HG03432 (cell line): ENCODE data around the gene MDH1B.
A peak's percentile ranks its signal among the peaks of the same experiment; 100 is the strongest.

ENCODE experiments used
- ATAC-seq: cut with Tn5 transposase; IDR thresholded peaks from one replicate; pipeline ENCODE4 v1.9.1; 2021; ENCODE audit warnings: mild to moderate bottlenecking, moderate library complexity; ENCODE audit not compliant: unreplicated experiment

Gene MDH1B

DNA sequence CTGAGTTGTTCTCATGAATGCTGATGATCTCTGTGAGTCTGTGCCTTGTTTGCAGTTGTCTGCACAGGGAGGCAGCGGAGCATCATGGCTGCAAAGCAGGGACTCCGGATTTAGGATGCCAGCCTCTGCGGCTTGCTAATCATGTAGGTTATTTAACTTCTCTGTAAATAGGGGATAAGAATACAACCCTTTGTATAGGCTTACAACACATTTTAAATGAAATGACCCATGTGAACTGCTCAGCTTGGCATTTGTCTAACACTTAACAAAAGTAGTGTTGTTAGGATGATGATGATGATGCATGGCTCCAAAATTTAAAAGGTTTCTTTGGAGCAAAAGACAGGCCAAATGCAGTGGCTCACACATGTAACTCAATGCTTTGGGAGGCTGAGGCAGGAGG, 66.3 kb downstream of the MDH1B start:
- ATAC-seq, result no peak

DNA sequence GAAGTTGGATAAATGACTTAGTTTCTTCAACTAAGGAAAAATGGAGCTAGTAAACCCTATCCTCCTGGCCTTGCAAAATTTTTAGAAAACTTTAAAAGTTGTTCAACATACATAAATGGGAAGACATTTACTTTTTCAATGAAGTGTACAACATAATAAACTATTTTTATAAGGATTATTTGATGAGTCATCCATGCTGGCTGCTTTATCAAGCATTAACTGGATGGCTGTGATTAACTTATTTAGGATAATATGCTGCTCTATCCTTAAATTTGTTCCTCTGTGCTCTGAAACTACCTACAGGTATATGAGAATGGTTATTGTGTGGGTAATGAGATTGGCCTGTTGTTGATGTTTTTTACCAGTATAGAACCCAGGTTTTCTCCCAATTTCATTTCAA, 68.2 kb downstream of the MDH1B start:
- ATAC-seq, result no peak

DNA sequence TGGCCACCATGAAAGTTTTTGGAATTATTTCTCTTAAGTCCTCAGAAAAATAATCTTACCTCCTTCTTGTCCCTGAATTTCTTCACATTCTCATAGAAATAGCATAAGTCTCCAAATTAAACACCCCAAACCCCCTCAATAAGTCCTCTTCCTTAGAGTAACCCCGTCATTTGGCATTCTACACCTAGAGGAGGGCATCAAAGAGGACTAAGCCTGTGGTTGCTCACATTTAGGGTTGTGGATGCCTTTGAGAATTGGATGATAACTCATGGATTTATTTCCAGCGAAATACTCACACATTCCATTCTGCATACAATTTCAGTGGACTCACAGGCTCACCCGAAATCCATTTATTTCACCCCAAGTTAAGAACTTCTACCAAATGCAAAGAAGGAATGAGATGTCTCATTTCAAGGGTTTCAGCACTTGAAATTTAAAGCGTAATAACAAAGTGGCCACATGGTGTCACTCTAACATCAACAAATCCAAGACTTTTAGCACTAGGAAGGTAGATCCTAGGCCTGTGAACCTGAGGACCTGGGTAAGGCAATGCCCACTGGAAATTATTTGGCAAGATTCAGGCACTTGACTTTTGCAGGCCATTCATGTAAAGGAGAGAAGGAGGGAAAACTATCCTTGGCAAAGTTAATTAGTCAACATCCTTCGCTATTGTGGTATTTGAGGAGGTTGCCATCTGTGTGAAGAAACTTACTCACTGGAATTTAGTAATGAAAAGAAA, 71.6 kb downstream of the MDH1B start:
- peak; percentile 69 for ATAC-seq

DNA sequence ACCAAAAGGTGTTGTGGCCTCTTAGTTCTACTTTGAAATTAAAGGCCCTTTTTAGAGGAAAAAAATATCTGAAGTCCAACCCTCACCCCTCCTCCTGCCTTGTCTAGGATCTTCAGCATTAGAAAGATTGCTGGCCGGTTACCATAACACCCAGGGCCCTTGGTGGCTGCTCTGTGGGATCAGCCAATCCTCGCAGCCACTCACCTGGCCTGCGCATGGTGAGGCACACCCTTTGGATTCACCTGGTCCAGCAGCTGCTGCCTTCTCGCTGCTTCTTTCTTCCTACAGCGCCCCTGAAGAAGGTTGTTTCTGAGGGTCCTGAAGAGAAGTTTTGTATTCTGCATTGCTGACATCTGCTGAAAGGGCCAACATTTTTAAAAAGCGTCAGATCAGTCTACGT, 72.2 kb downstream of the MDH1B start:
- no peak for ATAC-seq

DNA sequence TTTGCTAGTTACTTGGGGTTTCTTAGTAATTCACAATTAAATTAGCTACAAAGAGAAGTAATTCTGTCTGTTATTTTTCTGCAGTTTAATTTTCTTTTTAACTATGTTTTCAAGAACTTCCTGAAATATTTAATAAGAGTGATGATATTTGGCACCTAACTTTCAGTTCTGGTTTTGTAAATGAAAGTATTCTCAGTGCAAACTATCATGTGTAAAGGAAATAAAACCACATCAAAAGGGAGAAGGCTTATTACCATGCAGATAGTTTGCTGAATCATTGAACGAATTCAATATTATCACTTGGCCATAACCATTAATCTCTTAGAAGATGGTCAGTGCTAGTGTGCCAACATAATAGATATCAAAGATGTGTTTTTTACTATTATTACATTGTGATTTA, 76.1 kb downstream of the MDH1B start:
- ATAC-seq, result no peak

DNA sequence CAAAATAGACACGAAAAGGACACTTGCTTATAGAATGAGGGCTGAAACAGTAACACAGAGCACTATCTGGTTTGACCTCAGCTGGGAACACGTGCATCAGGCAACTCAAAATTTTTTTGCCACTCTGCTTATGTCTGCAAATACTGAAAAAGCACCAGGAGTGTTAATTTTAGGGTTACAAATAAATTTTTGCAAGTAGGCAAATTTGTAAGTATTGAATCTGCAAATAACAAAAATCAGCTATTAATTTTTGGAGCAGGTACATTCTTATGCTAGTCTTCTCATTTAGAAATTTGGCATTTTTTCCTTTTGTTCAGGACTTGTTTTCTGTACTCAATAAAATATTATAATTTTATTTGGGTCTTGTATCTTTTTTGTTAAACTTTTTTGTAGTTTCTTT, 76.7 kb downstream of the MDH1B start:
- no peak for ATAC-seq
